Lower leg skin (tissue), 3 donors: ENCODE measurements around the gene ECSCR.

Experiments used
- CTCF ChIP-seq, 3 donors: fragments of 450-650 bp; IDR thresholded peaks; one replicate each; pipeline ENCODE4 v1.5.1; 2016; ENCODE audit warnings: antibody characterized with exemption in 3 of 3, mild to moderate bottlenecking in 3 of 3, moderate library complexity in 2 of 3
- POLR2A ChIP-seq, 2 donors: fragments of 450-650 bp; IDR thresholded peaks; one replicate each; pipeline ENCODE4 v1.6.1; 2016 to 2017; ENCODE audit warnings: antibody characterized with exemption in 2 of 2, mild to moderate bottlenecking in 1 of 2, moderate library complexity in 1 of 2

- TF ChIP-seq CTCF (IDR thresholded peaks at IDR 0.05) (no peak), POLR2A (IDR thresholded peaks at IDR 0.05) (no peak)
Measured at GRCh38 chr5:139474890-139475791, 12.6 kb upstream of the ECSCR start.
